ENCODE measurements around the gene ADORA1.

ADORA1 gene

DNA sequence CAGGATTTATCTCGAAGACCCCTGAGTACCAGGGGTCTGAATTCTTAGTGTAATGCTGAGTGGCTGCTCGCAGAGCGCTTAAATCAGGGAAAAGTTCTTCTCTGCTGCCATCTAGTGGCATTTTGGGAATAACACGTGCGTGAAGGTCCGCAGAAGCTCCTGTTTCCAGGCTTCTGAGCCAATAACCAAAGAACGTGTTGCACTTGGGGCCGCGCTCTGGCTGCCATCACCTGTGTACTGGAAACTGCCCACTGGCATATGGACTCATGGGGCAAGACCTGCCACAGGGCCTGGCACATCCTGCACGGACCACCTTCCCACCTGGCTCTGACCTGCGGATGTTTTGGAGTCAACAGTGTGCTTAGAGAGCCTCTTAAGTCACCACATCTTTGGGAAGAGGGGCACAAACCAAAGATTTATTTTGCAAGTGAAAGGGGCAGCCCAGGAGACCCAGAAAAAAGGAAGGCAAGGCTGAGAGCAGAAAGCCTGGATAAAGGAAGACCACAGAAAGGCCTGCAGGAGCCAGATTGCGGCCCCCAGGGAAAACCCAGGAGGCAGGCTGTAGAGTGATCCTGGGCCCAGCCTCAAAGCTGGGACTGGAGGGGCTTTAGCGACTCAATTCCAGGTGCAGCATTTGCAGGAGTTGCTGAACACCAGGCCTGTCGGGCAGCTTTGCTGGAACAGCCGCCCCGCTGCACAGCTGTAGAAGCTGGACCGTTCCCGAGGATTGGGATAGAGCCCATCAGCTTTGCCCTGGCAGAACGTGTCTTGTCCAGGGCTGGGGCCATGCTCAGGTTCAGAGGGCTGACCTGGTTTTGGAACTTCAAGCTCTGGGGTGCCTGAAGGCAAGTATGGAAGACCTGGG lies 89.0 kb downstream of the ADORA1 start:
- peak; percentile 50 for DNase-seq (ENCODE audit: low spot score)

Measured in HuH-7 (cell line).